Urothelium cell line (cell line): ENCODE measurements around the gene PPP2R2C.
A peak's percentile ranks its signal among the peaks of the same experiment; 100 is the strongest.

Experiments
- DNase-seq: peaks from one replicate; pipeline ENCODE4 v3.0.0; 2011; ENCODE audit warnings: low spot score, mixed read lengths
- FAIRE-seq: peaks from 2 replicates; lab custom pipeline; 2011; peaks lifted over from hg19 to GRCh38; lab: Jason Lieb, UNC

PPP2R2C gene

DNA sequence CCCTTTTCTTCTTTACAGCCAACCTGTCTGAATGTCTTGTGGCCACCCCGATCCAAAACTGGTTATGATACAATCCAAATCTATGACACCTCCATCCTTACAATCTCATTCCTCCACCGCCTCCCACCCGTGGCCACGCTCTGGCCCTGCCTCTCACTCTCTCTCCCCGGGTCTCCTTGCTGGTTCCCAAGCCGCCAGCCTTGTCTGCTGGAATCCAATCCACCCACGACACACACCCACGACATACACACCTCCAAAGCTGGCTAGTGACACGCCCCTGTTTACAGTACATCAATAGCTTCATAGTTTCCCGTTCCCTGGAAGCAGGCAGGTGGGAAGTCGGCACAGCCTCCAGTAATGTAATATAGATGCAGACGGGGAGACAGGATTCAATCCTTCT lies 103.8 kb downstream of the PPP2R2C start:
- no peak for FAIRE-seq
- no peak for DNase-seq

DNA sequence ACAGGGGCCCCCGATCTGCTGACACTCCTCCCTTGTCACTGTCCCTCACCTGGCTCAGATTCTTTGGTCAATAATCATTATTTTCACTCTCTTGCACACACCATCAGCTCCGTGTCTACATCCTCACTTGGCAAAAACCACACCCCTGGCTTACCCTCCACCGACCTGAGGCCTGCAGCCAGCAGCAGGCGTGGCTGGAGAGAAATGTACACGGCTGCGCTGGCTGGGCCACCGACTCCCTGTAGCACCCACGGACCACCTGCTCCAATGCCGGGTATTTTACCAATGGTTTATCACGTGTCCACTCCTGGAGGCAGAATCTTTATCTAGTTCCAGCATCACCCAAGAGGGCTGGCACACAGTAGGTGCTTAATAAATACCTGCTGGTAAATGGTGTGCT lies 104.3 kb downstream of the PPP2R2C start:
- FAIRE-seq (no peak), DNase-seq (no peak)

DNA sequence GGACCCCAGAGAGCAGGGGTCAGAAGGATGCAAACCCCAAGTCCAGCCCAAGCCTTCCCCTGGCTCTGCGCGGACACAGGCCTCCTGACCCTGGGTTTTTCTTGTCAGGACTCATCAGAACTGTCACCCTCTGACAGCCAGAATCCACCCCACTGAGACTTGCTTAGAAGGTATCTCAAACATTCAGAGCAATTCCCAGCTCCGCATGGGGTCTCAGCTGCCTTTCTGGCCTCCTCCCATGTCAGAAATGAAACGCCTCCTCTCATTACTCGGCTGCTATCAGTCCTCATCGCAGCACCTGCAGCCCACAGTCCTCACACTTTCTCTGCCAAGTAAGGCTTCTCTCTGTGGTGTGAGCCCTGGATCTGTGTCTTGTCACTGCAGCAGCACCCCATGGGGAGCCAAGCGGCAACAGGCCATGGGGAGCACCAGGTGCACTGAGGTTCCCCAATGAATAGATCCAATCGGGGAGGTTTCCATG lies 105.0 kb downstream of the PPP2R2C start:
- FAIRE-seq (no peak), DNase-seq (no peak)

DNA sequence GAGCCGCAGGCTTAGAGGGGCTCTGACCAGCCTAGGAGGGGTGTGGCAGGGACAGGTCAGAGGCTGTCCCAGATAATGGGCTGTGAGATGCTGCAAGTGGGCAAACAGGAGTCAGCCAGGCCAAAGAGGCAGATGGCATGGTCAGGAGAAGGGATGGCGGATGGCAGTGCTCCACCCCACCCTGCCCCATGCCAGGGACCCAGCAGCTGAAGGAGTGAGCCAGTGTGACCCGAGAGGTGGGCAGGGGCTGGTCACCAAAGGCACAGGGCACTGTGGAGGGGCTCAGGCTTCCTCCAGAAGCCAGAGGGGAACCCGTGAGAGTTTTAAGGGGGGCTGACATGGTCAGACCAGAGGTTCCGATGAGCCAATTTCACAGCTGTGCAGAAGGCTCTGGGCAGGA lies 105.8 kb downstream of the PPP2R2C start:
- no peak for DNase-seq
- no peak for FAIRE-seq

DNA sequence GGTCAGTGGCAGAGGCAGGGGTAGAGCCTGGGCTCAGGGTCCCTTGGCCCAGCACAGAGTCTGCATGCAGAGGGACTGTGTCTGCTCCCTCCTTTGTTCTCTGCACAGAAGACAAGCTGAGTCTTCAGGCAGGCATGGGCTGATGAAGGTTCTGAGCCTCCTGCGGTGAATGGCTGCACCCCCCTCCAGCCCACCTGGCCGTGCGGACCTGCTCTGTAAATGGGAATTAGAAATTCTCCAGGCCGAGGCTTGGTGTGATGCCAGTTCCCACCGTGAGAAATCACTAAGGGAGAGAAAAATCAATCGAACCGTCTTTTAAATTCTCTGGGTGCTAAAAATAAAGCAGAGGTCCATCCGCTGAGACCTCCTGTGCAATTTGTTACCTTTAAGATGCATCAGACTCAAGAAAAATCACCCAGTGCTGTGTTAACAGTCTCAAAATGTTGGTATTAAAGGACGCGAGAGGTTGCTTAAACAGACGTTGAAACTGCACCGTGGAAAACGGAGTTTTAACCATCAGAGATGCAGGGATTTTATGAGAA lies 106.8 kb downstream of the PPP2R2C start:
- no peak for FAIRE-seq

DNA sequence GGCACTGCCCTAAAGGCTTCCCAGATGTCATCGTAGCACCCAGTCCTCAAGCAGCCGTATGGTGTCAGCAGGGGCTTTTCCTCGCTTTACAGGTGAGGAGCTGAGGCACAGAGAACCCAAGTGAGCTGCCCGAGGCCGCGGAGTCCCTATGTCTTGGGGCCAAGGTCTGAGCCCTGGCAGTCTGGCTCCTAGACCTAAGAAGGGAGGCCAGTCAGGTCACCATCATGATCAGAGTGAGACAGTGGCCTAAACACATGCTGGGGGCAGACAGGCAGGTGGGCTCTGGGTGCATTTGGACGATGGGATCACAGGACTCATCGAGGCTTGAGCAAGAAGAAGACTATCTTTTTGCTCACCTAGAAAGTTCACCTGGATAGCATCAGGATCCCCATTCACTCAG lies 107.8 kb downstream of the PPP2R2C start:
- no peak for FAIRE-seq
- DNase-seq = no peak

More for the DNA sequence above, 106.8 kb downstream of the PPP2R2C start:
- no peak for DNase-seq

DNA sequence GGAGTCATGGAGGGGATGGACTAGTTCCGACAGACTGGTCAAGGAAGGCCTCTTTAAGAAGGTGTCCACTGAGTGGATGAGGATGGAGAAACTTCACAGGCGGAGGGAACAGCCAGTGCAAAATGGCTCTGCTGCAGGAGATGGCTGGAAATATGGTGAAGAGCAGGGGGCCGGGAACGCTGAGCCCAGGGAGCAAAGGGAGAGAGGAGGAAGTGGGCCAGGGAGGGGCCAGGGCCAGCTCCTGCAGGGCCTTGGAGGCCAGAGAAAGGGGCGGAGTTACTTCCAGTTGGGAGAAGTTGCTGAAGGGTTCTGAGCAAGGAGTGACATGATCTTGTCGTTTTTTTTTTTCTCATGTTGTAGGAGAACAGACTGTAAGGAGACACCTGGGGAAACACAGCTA lies 108.3 kb downstream of the PPP2R2C start:
- no peak for FAIRE-seq
- no peak for DNase-seq

DNA sequence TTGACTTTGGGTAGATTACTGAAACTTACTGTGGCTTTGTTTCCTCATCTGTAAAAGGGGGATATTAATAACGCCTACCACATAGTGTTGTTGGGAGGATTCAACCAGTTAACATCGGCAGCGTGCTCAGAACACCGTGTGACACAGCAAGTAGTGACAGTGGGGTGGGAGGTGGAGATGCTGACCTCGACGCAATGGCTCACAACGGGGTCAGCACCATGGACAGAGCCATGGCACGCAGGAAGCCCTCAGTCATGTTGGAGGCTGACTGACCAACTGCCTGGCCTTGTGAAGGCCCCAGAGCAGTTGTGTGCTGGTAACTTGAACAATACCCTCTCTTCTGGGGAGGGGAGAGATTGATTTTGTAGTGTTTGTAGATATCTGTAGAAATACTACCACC lies 109.5 kb downstream of the PPP2R2C start:
- DNase-seq (peak; percentile 22), FAIRE-seq (no peak)

DNA sequence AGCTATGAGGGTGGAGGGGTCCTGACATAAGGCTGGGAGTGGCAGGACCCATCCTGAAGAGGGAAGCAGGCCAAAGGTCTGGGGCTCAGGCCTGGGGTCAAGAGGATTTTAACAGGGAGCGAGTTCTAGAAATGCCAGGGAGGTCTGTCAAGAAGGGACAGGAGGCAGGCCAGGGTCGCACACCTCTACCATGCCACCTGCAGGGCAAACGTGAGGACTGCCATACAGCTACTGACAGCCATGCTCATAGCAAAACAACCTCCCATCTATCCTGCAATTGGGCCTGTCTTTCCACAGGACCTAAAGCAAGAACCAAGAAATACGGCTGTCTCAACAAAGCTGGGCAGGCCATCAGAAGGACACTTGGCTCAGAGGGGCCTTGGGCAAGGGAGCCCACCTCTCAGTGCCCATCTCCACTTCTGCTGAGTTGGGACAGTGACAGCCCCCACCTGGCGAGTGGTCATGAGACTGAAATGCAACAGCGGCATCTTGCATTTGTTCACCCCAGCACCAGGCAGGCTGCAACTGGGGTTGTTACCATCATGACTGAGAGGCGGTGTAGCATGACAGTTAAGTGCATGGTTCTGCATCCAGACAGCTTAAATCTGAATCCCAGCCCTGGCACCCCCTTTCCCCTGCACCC lies 110.0 kb downstream of the PPP2R2C start:
- FAIRE-seq (no peak), DNase-seq (no peak)

DNA sequence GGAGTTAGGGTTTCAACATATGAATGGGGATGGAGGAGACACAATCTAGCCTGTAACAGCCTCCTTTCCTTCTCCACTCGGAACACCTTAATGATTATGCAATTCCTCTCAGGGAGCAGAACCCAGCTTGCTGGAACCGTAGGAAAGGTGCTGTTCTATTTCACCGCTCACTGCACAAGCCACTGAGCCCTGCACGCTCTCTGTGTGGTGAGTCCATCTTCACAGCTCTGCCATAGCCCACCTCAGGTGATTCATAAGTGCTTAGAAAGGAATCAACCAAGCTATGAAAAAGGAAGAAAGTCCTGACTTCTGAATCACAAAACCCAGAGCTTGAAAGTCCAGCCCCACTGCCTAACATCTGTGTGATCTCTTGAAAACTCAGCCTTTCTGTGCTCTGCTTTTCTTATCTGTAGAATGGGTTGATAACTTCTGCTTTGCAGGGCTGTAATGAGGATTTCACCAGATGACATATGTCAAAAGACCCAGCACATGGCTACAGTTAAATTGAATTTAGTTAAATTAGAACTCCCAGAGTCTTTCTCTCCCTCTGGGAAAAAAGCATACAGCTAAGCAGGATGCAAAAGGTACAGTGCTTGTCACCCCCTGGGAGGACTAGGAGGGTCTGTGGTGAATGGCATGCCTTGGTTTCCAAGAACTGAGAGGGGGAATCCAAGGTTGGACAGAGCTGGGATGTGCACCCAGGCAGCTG lies 111.2 kb downstream of the PPP2R2C start:
- no peak for FAIRE-seq
- no peak for DNase-seq

DNA sequence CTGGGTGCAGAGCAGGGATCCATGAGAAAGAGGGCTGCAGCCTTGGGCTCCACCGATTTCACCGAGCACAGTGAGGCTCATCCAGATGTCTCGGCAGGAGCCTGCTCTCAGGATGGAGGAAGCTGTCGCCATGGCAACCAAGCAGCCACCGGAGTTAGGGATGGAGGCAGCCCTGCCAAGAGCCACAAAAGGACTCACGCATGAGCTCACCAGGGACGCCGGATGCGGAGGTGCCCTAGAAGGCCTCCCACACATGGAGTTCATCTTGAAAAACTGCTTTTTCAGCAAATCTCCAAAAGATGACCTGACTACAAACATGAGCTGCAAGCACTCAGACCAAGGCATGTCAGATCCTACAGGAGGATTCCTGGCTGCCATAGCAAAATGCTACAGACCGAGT lies 112.0 kb downstream of the PPP2R2C start:
- no peak for FAIRE-seq
- DNase-seq = no peak

DNA sequence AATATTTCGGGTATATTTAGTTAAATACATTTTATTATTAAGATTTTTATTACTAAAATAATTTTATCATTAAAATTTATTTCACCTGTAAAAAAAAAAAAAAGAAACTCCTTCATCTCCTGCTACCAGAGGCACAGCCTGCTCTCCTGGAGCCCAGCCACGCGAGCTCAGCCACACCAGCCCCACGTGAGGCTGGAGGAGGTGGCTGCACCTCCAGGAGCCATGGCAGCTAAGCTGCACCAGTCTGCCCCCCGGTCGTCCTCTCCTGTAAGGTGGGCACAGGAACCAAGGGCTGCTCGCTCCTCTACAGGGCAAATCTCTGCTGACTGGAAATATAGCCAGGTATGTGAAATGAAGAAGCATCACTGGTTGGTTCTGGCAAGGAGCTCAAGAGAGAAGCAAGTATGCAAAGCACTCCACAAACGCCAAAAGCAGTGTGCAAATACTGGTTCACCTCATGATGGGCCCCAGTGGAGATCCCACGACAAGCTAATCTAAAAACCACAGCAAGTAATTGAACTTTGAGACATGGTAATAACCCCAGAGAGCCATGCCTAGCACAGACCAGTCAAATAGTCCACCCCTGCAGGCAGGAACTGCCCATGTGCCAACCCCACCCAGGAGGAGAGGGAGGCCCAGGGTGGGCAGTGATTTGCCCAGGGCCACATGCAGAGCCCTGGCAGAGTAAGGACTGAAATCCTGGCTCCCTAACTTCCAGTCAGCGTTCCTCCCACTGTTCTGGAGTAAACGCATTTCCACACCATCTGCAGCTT lies 112.7 kb downstream of the PPP2R2C start:
- DNase-seq (no peak), FAIRE-seq (no peak)

DNA sequence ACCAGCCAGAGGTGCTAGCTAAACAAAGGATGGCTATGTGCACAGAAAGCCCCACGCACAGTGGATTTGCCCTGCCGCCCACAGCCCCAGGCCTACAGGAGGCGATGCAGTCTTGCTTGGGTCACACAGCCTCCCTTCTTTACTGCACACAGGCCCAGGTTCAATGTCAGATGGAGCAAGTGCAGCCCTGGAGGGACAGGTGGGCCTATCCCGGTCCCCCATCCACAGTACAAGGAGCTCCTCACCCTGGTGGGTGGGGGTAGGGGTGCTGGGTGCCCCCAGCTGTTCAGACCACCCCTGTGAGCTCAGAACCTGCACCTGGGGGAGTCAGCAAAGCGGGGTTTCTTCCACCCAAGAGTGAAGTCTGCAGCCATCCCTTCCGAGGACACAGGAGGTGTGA lies 114.9 kb downstream of the PPP2R2C start:
- DNase-seq (no peak), FAIRE-seq (no peak)

DNA sequence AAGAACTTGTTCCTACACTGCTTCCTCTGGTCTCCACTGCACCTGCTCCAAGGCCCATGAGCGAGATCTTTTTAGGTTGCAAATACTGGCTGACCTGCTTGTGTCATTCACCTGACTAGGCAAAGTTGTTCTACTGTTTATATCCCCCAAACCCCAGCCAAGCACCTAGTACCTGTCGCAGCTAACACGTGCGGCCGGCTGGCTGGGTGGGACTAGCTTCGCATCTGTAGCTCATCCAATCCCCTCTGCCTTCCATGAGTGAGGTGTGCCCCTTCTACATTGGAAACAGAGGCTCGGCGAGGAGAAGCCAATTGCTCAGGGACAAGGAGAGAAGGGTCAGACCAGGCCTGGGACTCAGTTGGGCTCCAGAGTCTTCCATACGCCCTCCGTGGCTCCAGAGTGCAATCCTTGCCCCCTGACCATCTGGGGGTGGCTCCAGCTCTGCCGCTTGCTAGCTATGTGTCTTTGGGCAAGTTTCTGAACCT lies 116.3 kb downstream of the PPP2R2C start:
- DNase-seq (no peak), FAIRE-seq (no peak)

DNA sequence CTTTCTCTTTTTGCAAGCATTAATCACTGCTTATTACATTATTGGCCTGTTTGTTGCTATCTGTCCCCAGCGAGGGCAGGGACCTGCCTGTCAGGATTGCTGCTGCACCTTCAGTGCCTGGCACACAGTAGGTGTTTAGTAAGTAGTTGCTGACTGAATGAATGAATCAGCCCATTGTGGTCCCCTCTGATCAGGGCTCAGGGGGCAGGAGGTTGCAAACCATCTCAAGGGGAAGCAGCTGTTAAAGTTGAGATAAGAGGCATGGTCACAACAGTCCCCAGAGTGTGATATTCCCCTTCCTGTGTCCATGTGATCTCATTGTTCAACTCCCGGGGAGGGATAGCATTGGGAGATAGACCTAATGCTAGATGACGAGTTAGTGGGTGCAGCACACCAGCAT lies 117.4 kb downstream of the PPP2R2C start:
- no peak for FAIRE-seq

DNA sequence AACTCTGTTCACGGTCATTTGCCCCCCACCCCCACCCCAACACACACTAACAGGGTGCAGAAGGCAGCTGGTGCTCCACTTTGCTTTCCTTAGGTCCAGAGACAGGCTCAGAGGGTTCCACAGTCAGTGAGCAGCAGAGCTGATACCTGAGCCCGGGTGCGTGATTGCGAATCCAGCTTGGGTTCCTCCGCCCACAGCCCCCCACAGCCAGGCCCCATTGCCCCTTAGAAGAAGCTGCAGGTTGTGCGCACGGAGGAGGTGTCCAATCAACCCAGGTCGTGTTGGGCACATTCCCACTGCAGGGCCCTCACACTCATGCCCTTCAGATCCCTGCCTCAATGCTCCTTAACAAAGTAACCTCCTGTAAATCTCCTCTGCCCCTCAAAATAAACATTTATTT lies 117.8 kb downstream of the PPP2R2C start:
- DNase-seq (no peak), FAIRE-seq (no peak)

More for the DNA sequence above, 117.4 kb downstream of the PPP2R2C start:
- no peak for DNase-seq

DNA sequence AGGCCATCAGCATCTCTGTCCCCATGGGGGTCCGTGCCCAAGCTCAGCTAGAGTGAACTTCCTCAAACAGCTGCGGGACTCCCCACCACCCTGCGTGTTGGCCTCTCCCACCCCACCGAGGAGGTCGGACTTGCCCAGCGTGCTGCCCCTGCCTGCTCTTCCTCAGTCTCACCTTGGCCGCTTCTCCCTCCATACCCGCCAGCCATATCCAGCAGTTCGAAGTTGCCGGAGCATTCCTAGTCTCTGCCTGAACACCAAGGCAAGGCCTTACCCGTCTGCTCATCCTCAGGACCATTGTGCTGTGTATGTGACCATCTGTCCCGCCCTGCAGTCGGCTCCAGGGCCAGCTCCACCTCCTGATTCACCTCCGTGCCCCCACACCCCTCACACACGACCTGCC lies 118.3 kb downstream of the PPP2R2C start:
- FAIRE-seq (no peak), DNase-seq (no peak)

DNA sequence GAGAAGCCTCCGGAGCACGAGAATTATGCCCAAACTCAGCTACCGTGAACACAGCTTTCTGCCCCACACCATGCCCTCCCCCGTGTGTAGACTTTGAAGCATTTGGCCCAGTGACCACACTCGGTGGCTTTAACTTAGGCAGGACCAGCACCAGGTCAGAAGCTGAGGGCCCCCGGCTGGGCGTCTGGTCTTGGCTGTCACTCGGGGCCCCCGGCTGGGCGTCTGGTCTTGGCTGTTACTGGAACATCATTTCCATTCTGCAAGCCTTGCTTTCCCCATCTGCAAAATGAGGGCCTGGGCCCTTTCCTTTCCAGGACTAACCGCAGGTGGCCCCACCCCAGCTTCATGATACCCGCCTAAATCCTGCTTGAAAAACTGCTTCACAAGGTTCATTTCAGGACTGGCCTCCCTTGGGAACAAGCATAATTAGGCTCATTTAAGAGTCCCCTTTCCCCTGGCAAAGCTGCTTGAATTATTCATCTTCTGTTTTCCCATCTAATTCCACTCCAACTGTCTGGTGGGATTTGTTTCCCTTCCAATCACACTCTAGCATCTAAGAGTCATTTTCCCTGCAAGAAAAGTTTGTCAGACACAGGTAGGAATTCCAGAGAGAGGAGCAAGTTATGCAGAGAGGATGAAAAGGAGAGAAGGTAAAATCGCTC lies 120.3 kb downstream of the PPP2R2C start:
- no peak for DNase-seq
- no peak for FAIRE-seq

DNA sequence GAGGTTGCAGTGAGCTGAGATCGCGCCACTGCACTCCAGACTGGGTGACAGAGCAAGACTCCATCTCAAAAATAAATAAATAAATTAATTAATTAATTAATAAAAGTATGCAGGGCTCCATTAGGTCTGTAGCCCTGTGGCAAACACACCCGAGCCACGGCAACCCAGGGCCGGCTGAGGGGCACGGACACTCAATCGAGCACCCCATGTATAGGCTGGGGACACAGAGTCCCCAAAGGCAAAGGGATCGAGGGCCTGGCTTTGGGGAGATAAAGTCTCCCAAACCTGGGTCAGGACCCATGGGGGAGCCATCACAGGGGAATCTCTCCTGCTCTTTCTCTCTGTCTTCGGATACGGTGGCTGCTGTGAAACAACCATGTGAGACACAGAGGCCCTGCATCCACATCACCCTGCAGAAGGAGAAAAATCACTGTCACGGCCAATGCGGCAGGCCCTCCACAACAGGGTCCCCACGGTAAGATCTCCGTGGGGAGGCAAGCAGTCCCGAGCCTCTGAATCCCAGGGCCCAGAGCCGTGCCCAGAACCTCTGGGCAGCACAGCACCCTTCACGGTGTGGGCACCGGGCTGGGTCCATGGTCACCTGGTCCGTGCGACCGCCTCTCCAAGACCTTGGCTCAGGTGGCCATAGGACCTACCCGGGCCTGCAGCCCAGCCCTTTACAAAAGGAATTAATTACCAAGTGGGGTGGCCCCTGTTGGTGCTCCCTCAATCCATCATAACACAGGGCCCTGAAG lies 121.0 kb downstream of the PPP2R2C start:
- DNase-seq (no peak), FAIRE-seq (no peak)

DNA sequence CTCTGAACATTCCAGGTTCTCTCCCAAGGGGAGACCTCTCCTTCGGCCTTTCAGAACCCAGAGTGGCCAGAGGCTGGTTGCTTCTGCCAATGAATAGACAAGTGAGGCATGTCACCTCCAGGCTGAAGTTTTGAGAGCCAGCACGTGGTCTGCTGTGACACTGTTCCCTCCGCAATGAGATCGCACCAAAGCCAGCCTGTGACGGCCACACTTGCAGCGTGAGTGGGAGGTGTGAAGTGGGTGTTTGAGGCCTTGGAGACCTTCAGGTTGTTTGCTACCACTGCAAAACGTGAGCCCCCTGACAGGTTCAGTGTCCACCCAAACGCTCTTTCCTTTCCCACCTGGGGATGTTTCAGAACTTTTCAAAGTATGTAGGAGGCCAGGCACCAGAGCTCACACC lies 121.8 kb downstream of the PPP2R2C start:
- FAIRE-seq = no peak

More for the DNA sequence above, 121.8 kb downstream of the PPP2R2C start:
- DNase-seq = no peak
